HG03378 (cell line): Measurements from ENCODE around the gene DSCAML1.

Experiments
- ATAC-seq: cut with Tn5 transposase; IDR thresholded peaks from one replicate; pipeline ENCODE4 v1.9.1; 2021; ENCODE audit warnings: mild to moderate bottlenecking, moderate library complexity; ENCODE audit not compliant: unreplicated experiment

The DSCAML1 gene

DNA sequence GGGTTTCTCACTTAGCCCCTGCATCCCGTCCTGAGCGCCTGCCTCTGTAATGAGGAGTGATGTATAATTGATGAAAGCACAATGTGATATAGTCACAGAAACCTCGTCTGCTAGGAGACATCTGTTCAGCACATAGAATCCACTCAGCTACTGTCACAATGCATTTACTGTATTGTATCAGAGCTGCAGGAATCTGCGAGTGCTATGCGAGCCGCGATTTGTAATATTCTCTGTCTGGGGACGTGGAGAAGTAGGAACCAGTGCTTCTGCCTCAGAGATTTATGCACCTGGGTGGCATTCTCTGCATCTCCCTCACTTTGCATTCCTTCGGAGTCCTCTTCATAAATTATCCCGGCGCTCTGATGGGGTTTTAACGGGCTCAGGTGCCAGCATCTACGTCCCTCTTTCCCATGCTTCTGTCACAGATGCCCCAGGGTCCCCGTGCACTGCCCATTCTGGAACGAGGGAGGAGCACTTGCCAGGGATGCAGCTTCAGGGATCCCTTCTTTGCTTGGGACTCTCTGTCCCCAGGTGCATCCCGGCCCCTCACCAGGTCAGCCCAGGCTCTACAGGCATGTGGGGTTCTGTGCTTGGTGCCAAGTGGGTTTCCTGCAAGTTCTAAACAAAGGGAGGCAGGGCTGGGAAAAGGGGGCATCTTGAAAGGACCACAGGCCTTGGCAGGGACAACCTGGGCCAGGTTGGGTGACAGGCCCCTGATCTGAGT is 205.5 kb downstream of the DSCAML1 start:
- no peak for ATAC-seq

- no peak for ATAC-seq
Measured at GRCh38 chr11:117589063-117589462, 208.0 kb downstream of the DSCAML1 start.

- ATAC-seq, result no peak
Measured at GRCh38 chr11:117588166-117588810, 208.7 kb downstream of the DSCAML1 start.

- ATAC-seq, result no peak
Measured at GRCh38 chr11:117587416-117587815, 209.6 kb downstream of the DSCAML1 start.

DNA sequence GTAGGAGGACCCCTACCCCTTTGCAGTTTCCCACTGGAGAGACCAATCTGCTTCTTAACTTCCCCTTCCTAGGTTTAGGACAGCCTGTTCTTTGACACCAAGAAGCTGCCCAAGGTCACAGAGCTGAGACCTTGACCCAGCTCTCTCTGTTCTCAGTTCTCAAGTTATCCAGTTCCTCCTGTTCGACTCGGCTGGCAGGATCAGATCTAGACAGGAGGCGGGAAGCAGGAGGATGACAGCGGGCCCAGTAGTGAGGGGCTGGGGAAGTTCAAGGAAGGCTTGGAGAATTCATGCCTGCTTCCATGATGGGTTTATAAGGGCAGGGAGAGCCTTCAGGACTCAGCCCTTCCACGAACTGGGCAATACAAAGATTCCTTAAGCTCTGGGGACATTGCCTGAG is 210.6 kb downstream of the DSCAML1 start:
- ATAC-seq, result no peak

DNA sequence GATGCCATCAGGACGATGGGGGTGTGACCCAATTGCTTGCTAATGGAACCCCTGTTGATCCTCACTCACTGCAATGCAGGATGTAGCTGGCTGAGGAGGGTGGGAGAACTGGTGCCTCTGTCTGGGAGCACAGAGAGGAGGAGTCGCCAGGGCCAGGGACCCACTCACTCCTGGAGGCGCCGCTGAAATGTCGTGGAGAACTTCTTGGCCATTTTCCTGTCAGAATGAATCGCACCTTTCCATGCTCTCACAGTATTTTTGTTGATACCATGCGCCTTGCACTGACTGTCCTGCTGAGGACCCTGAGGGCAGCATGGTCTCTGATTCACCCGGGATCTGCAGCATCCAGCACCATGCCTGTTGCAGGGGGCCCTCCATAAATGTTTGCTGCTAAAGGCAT is 211.4 kb downstream of the DSCAML1 start:
- no peak for ATAC-seq

- no peak for ATAC-seq
Measured at GRCh38 chr11:117584056-117584830, 212.8 kb downstream of the DSCAML1 start.

DNA sequence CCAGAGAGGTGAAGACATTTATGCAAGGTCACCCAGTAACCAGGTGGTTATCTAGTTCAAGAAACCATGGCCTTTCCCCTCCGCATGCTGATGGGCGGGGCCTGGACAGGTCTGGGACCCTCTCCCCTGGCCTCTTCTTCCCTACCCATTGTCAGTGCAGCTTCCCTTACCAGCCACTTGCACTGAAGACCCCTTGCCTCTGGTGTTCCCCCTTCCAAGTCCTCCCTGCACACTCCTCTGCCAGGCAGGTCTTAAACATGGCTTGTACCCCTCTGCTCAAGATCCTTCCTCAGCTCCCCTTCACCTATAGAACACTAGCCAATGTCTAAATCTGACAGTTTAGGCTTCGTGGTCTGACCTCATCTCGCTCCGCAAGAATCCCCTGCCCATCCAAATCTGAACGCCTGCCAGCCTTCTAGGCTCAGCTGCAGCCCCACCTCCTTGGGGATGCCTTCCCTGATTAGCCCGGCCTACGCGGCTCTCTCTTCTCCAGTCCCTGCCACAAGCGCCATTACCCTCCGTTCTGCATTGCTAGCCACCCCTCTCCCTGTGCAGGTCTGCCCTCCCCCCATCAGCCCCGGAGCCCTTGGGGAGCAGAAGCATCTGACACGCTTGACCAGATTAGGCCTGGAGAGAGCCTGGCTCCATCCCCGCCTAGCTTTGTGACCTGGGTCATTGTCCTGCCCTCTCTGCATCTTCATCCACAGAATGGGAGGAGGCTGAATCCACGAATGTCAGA is 213.8 kb downstream of the DSCAML1 start:
- no peak for ATAC-seq

- ATAC-seq, result no peak
Measured at GRCh38 chr11:117582433-117582832, 214.6 kb downstream of the DSCAML1 start.

GRCh38 chr11:117580866-117581265 is 216.2 kb downstream of the DSCAML1 start:
- ATAC-seq, result no peak

GRCh38 chr11:117579161-117579560 is 217.9 kb downstream of the DSCAML1 start:
- ATAC-seq, result no peak

- no peak for ATAC-seq
Measured at GRCh38 chr11:117575856-117576255, 221.2 kb downstream of the DSCAML1 start.

- no peak for ATAC-seq
Measured at GRCh38 chr11:117574551-117574950, 222.5 kb downstream of the DSCAML1 start.

DNA sequence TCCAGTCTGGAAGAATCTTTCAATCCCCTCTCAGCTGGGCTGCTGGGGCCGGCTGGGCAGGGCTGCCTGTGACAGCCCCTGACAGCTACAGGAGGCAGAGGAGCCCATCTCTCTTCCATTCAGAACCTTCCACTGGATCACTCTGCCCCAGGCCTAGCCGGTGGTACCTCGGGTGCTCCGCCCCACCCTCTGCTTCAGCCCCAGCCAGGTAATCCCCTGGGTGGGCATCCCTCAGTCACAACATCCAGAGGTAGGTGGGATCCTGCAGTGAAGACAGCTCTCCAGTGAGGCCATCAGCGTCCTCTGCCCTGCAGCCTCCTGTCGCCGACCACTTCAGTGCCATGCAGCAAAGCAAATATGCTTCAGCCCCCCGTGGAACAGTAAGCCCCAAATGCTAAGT is 223.7 kb downstream of the DSCAML1 start:
- ATAC-seq, result no peak

DNA sequence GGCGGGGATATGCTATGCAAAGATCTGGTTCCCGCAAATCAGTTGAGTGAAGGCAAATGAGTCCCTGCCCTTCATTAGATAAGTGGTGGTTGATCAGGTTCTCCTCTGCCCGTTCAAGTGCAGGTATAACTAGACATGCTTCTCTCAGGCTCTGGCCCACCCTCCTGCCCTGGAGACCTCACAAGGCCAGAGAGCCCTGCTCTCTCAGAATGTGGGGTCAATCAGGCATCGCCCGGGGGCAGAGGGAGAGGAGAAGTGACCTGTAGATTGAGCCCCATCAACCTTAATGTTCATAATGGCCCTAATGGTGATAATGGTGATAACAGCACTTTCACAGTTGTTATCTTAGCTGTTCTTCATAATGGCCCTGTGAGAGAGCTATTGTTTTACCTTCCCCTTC is 224.3 kb downstream of the DSCAML1 start:
- no peak for ATAC-seq

DNA sequence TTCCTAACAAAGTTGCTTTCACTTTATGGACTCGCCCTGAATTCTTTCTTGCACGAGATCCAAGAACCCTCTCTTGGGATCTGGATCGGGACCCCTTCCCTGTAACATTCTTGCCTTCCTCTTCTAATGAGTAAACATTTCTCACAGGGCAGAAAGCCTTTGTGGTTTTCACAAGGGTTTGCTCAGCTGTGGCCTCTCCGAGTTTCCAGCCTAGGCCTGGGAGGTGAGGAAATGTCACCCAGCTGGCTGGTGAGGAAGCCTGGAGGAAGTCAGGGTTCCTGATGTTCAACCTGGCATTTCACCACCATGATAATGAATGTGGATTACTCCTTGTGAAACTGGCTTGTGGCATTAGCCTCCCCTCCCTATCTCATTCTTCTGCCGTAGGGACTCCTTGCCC is 224.9 kb downstream of the DSCAML1 start:
- ATAC-seq, result no peak

GRCh38 chr11:117570701-117571100 is 226.3 kb downstream of the DSCAML1 start:
- no peak for ATAC-seq

DNA sequence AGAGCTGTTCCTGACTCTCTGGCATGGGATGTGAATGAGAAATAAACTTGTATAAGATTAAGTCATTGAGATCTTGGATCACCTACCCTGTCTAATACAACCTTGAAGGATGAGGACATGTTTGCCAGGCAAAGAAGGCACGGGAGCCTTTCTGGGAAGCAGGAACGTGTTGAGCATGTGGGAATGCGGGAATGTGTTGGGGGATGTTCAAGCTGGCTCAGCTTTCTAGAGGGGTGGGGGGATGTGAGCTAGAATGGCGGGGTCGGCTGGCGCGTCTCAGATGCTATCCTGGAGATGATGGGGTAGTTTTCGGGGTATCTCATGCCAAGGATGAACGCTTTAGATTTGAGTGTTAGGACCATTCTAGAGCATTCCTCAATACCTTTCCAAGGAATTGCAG is 227.1 kb downstream of the DSCAML1 start:
- ATAC-seq, result no peak

DNA sequence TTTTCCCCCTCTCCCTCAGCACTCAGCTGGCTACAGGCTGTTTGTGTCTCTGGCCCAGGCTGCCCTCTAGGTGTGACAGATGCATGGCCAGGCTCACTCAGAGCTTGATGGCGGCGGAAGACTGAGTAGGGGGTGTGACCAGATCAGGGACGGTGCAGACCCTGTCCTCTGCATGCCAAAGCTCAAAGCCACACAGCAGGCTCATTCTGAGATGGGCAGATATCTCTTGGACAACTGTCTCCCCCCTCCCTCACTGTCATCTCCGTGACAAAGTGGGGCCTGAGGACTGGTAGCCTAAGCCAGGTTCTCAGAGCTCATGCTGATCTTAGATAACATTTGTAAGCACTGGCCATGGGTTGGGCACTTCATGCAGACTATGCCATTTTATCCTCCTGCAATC is 231.3 kb downstream of the DSCAML1 start:
- ATAC-seq, result no peak

GRCh38 chr11:117564321-117564720 is 232.7 kb downstream of the DSCAML1 start:
- ATAC-seq, result no peak

- no peak for ATAC-seq
Measured at GRCh38 chr11:117563556-117563955, 233.5 kb downstream of the DSCAML1 start.
